Measurements from ENCODE around the gene ZNF280A. TPM values are rescaled to one million over a fixed set of nuclear protein-coding genes. Genes with fewer than 3 reads are reported as not detected.

ZNF280A gene
- total RNA-seq, 1 experiment from 2014 or later: not detected

GRCh38 chr22:22486132-22486899 lies 33.8 kb downstream of the ZNF280A start:
- Histone ChIP-seq H3K79me2 (ENCODE audit: low read length) (no peaks in the 10 kb centered on the region), H3K4me2 (ENCODE audit: low read length) (no peak overlapping the region), H3K4me1 (ENCODE audit: insufficient read depth, low read length) (no peaks in the 10 kb centered on the region), H3K9ac (ENCODE audit: low read length) (no peak overlapping the region), H3F3A (ENCODE audit: low read length, unreplicated experiment) (no peaks in the 10 kb centered on the region), H3K27me3 (ENCODE audit: low read length) (no peaks in the 10 kb centered on the region), H3K27ac (ENCODE audit: low read length) (no peak overlapping the region), H3K9me2 (replicated peaks; ENCODE audit: low read length) (no peaks in the 10 kb centered on the region), H3K4me3 (ENCODE audit: low read length) (no peak overlapping the region), H3K9me3 (ENCODE audit: low read length) (no peaks in the 10 kb centered on the region), H3K36me3 (ENCODE audit: low read depth, low read length) (no peaks in the 10 kb centered on the region), H2AFZ (ENCODE audit: low read length) (no peak overlapping the region), H4K20me1 (ENCODE audit: low read length) (no peaks in the 10 kb centered on the region)
- TF ChIP-seq EZH2 (IDR thresholded peaks at IDR 0.05; ENCODE audit: low read length, unreplicated experiment): no peak
- no peak for TF ChIP-seq CTCF (conservative IDR thresholded peaks at IDR 0.05; ENCODE audit: low read depth, low read length)
- TF ChIP-seq EZH2phosphoT487 (IDR thresholded peaks at IDR 0.05; ENCODE audit: borderline replicate concordance, low read length): no peak
- no TSS peak for BruUV-seq (replicated peaks)
- intact Hi-C loops (cut with micrococcal nuclease): no loop called here
- POLR2A ChIA-PET (ENCODE audit: unreplicated experiment): no interaction called here
- DNase-seq: no peak
- CTCF ChIA-PET: no interaction called here
- no peak for ATAC-seq

GRCh38 chr22:22485524-22485923 lies 34.5 kb downstream of the ZNF280A start:
- Histone ChIP-seq H4K20me1 (ENCODE audit: low read length) (no peaks in the 10 kb centered on the region), H3K9me2 (replicated peaks; ENCODE audit: low read length) (no peaks in the 10 kb centered on the region), H3K4me2 (ENCODE audit: low read length) (no peak overlapping the region), H3K9ac (ENCODE audit: low read length) (no peak overlapping the region), H3K79me2 (ENCODE audit: low read length) (no peaks in the 10 kb centered on the region), H3K4me3 (ENCODE audit: low read length) (no peak overlapping the region), H3K4me1 (ENCODE audit: insufficient read depth, low read length) (no peaks in the 10 kb centered on the region), H3K9me3 (ENCODE audit: low read length) (no peaks in the 10 kb centered on the region), H3K27ac (ENCODE audit: low read length) (no peak overlapping the region), H2AFZ (ENCODE audit: low read length) (no peak overlapping the region), H3K27me3 (ENCODE audit: low read length) (no peaks in the 10 kb centered on the region), H3F3A (ENCODE audit: low read length, unreplicated experiment) (no peaks in the 10 kb centered on the region), H3K36me3 (ENCODE audit: low read depth, low read length) (no peaks in the 10 kb centered on the region)
- intact Hi-C loops (cut with micrococcal nuclease): no loop called here
- no peak for ATAC-seq
- TF ChIP-seq CTCF (conservative IDR thresholded peaks at IDR 0.05; ENCODE audit: low read depth, low read length) (no peak), EZH2phosphoT487 (IDR thresholded peaks at IDR 0.05; ENCODE audit: borderline replicate concordance, low read length) (no peak), EZH2 (IDR thresholded peaks at IDR 0.05; ENCODE audit: low read length, unreplicated experiment) (no peak)
- ChIA-PET POLR2A (ENCODE audit: unreplicated experiment) (no interaction called here), CTCF (no interaction called here)
- BruUV-seq (replicated peaks): no TSS peak
- no peak for DNase-seq

- H3F3A ChIP-seq (ENCODE audit: low read length, unreplicated experiment): no peaks in the 10 kb centered on the region
- H3K9ac ChIP-seq (ENCODE audit: low read length): no peak overlapping the region
- ATAC-seq: no peak
- no peaks in the 10 kb centered on the region for H3K79me2 ChIP-seq (ENCODE audit: low read length)
- no peak for DNase-seq
- no peaks in the 10 kb centered on the region for H4K20me1 ChIP-seq (ENCODE audit: low read length)
- no peak overlapping the region for H2AFZ ChIP-seq (ENCODE audit: low read length)
- no peaks in the 10 kb centered on the region for H3K9me3 ChIP-seq (ENCODE audit: low read length)
- H3K9me2 ChIP-seq (replicated peaks; ENCODE audit: low read length): no peaks in the 10 kb centered on the region
- H3K27ac ChIP-seq (ENCODE audit: low read length): no peak overlapping the region
- H3K4me2 ChIP-seq (ENCODE audit: low read length): no peak overlapping the region
- intact Hi-C loops (cut with micrococcal nuclease): no loop called here
- TF ChIP-seq CTCF (conservative IDR thresholded peaks at IDR 0.05; ENCODE audit: low read depth, low read length) (no peak), EZH2 (IDR thresholded peaks at IDR 0.05; ENCODE audit: low read length, unreplicated experiment) (no peak), EZH2phosphoT487 (IDR thresholded peaks at IDR 0.05; ENCODE audit: borderline replicate concordance, low read length) (no peak)
- no TSS peak for BruUV-seq (replicated peaks)
- H3K36me3 ChIP-seq (ENCODE audit: low read depth, low read length): no peaks in the 10 kb centered on the region
- no peak overlapping the region for H3K4me3 ChIP-seq (ENCODE audit: low read length)
- H3K27me3 ChIP-seq (ENCODE audit: low read length): no peaks in the 10 kb centered on the region
- CTCF ChIA-PET: no interaction called here
- POLR2A ChIA-PET (ENCODE audit: unreplicated experiment): no interaction called here
- H3K4me1 ChIP-seq (ENCODE audit: insufficient read depth, low read length): no peaks in the 10 kb centered on the region
Measured at GRCh38 chr22:22484023-22484422, 36.0 kb downstream of the ZNF280A start.

Measured in PC-3 (cell line).